ENCODE data around the gene FMO1. TPM values are rescaled to one million over a fixed set of nuclear protein-coding genes. Genes with fewer than 3 reads are reported as not detected.

The FMO1 gene
- total and polyA plus RNA-seq, 2 donors (not counting 1 experiment from before 2014, with no cell fraction given): 0.22 TPM; not detected in 1

DNA sequence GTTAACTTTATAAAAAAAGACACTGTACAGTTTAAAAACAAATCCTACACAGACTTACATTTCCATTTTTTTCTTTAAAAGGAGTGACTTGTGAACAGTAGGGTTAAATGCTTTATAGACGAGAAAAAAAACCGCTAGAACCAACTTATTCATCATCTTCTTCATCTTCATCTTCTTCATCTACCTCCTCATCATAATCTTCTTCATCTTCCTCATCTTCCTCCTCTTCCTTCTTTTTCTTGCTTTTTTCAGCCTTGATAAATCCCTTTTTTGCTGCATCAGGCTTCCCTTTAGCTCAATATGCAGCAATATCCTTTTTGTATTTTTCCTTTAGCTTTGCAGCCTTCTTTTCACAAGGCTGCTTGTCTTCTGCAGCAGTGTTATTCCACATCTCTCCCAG lies 22.5 kb downstream of the FMO1 start:
- TF ChIP-seq, protein P1, sequence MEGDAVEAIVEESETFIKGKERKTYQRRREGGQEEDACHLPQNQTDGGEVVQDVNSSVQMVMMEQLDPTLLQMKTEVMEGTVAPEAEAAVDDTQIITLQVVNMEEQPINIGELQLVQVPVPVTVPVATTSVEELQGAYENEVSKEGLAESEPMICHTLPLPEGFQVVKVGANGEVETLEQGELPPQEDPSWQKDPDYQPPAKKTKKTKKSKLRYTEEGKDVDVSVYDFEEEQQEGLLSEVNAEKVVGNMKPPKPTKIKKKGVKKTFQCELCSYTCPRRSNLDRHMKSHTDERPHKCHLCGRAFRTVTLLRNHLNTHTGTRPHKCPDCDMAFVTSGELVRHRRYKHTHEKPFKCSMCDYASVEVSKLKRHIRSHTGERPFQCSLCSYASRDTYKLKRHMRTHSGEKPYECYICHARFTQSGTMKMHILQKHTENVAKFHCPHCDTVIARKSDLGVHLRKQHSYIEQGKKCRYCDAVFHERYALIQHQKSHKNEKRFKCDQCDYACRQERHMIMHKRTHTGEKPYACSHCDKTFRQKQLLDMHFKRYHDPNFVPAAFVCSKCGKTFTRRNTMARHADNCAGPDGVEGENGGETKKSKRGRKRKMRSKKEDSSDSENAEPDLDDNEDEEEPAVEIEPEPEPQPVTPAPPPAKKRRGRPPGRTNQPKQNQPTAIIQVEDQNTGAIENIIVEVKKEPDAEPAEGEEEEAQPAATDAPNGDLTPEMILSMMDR (conservative IDR thresholded peaks at IDR 0.05 in 1 of 2, IDR thresholded peaks at IDR 0.05 in 1 of 2; ENCODE audit: low read depth in 1 of 2, low read length in 2 of 2): no peak
- TF ChIP-seq EZH2 (IDR thresholded peaks at IDR 0.05; ENCODE audit: low read length, missing control alignments): no peak
- H3K4me3 ChIP-seq (replicated peaks in 1 of 4; ENCODE audit: control extremely low read depth in 1 of 4, insufficient read depth in 1 of 4, low read depth in 3 of 4, low read length in 4 of 4): no peak overlapping the region
- H3K4me2 ChIP-seq (ENCODE audit: extremely low read depth, insufficient read depth, low read length): no peak overlapping the region
- no peak overlapping the region for H3K9ac ChIP-seq (ENCODE audit: insufficient read depth, low read length)
- DNase-seq (ENCODE audit: low read depth in 2 of 2): no peak
- no peaks in the 10 kb centered on the region for H3K79me2 ChIP-seq (ENCODE audit: control insufficient read depth, insufficient read depth, low read length)
- H4K20me1 ChIP-seq (ENCODE audit: control insufficient read depth, extremely low read depth, insufficient read depth, low read length): no peaks in the 10 kb centered on the region
- H3K9me3 ChIP-seq (ENCODE audit: control insufficient read depth, insufficient read depth, low read depth, low read length): no peaks in the 10 kb centered on the region
- no peaks in the 10 kb centered on the region for H3K27me3 ChIP-seq (ENCODE audit: control insufficient read depth, insufficient read depth, low read length)
- H3K27ac ChIP-seq (ENCODE audit: insufficient read depth, low read length): no peak overlapping the region
- H3K4me1 ChIP-seq (ENCODE audit: control insufficient read depth, extremely low read depth, insufficient read depth, low read length): no peaks in the 10 kb centered on the region
- H2AFZ ChIP-seq (ENCODE audit: low read length): no peak overlapping the region
- H3K36me3 ChIP-seq (ENCODE audit: control insufficient read depth, insufficient read depth, low read length): no peaks in the 10 kb centered on the region

DNA sequence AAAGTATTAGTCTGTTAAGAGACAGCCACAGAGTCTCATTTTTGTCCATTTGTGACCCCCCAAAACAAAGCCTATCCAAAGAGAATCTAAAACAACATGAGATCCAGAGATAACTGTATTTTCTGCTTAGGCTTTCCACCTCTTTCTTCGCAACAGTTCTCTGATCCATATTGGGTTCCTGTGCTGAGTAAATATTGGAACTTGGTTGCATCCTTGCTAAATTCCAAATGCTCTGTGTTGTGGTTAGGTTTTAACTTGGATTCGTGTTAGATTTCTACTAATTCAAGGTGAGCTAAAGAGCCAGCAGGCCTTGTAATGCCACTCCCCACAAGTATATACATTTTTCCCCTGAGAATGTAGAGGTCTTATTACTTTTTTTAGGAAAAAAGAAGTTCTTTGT lies 29.2 kb downstream of the FMO1 start:
- H3K27ac ChIP-seq (ENCODE audit: insufficient read depth, low read length): no peak overlapping the region
- DNase-seq (ENCODE audit: low read depth in 2 of 2): no peak
- H3K9me3 ChIP-seq (ENCODE audit: control insufficient read depth, insufficient read depth, low read depth, low read length): no peaks in the 10 kb centered on the region
- no peak overlapping the region for H3K4me2 ChIP-seq (ENCODE audit: extremely low read depth, insufficient read depth, low read length)
- H3K36me3 ChIP-seq (ENCODE audit: control insufficient read depth, insufficient read depth, low read length): no peaks in the 10 kb centered on the region
- H4K20me1 ChIP-seq (ENCODE audit: control insufficient read depth, extremely low read depth, insufficient read depth, low read length): no peaks in the 10 kb centered on the region
- H3K4me1 ChIP-seq (ENCODE audit: control insufficient read depth, extremely low read depth, insufficient read depth, low read length): no peaks in the 10 kb centered on the region
- no peaks in the 10 kb centered on the region for H3K79me2 ChIP-seq (ENCODE audit: control insufficient read depth, insufficient read depth, low read length)
- H3K9ac ChIP-seq (ENCODE audit: insufficient read depth, low read length): no peak overlapping the region
- TF ChIP-seq EZH2 (IDR thresholded peaks at IDR 0.05; ENCODE audit: low read length, missing control alignments): no peak
- TF ChIP-seq, protein P1 (conservative IDR thresholded peaks at IDR 0.05 in 1 of 2, IDR thresholded peaks at IDR 0.05 in 1 of 2; ENCODE audit: low read depth in 1 of 2, low read length in 2 of 2): no peak
- no peak overlapping the region for H2AFZ ChIP-seq (ENCODE audit: low read length)
- H3K4me3 ChIP-seq (replicated peaks in 1 of 4; ENCODE audit: control extremely low read depth in 1 of 4, insufficient read depth in 1 of 4, low read depth in 3 of 4, low read length in 4 of 4): no peak overlapping the region
- H3K27me3 ChIP-seq (ENCODE audit: control insufficient read depth, insufficient read depth, low read length): peaks cover 2% of the 10 kb centered on the region

DNA sequence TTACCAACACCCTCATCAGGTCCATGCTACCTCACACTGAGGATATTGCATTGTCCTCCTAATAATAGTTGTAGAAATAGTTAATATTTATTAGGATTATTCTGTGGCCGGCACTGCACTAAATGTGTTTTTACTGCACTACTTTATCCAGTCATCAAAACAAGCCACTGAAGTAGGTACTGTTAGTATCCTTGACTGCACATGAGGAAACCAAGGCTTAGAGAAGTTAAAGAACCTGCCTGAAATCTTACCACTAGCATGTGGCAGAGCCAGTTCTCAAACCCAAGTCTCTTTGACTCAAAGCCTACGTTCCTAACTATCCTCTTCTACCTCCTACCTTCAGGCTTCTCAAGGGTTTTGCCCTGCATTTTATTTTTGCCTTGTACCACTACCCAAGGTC lies 30.9 kb downstream of the FMO1 start:
- no peak overlapping the region for H3K4me3 ChIP-seq (replicated peaks in 1 of 4; ENCODE audit: control extremely low read depth in 1 of 4, insufficient read depth in 1 of 4, low read depth in 3 of 4, low read length in 4 of 4)
- no peaks in the 10 kb centered on the region for H3K9me3 ChIP-seq (ENCODE audit: control insufficient read depth, insufficient read depth, low read depth, low read length)
- H3K79me2 ChIP-seq (ENCODE audit: control insufficient read depth, insufficient read depth, low read length): no peaks in the 10 kb centered on the region
- peaks cover 2% of the 10 kb centered on the region for H3K27me3 ChIP-seq (ENCODE audit: control insufficient read depth, insufficient read depth, low read length)
- no peak overlapping the region for H3K4me2 ChIP-seq (ENCODE audit: extremely low read depth, insufficient read depth, low read length)
- no peak overlapping the region for H3K9ac ChIP-seq (ENCODE audit: insufficient read depth, low read length)
- no peak overlapping the region for H3K27ac ChIP-seq (ENCODE audit: insufficient read depth, low read length)
- TF ChIP-seq EZH2 (IDR thresholded peaks at IDR 0.05; ENCODE audit: low read length, missing control alignments): no peak
- TF ChIP-seq, protein P1 (conservative IDR thresholded peaks at IDR 0.05 in 1 of 2, IDR thresholded peaks at IDR 0.05 in 1 of 2; ENCODE audit: low read depth in 1 of 2, low read length in 2 of 2): no peak
- no peak for DNase-seq (ENCODE audit: low read depth in 2 of 2)
- H2AFZ ChIP-seq (ENCODE audit: low read length): no peak overlapping the region
- H3K4me1 ChIP-seq (ENCODE audit: control insufficient read depth, extremely low read depth, insufficient read depth, low read length): no peaks in the 10 kb centered on the region
- H4K20me1 ChIP-seq (ENCODE audit: control insufficient read depth, extremely low read depth, insufficient read depth, low read length): no peaks in the 10 kb centered on the region
- H3K36me3 ChIP-seq (ENCODE audit: control insufficient read depth, insufficient read depth, low read length): no peaks in the 10 kb centered on the region

Data from fibroblast of lung (primary cell).